HepG2 (cell line): ENCODE measurements around the gene CLDN18. TPM values are rescaled to one million over a fixed set of nuclear protein-coding genes. Genes with fewer than 3 reads are reported as not detected.

Experiments used
- ATAC-seq: fragments of 200-7000 bp; cut with Tn5 transposase; 3 replicates; pipeline ENCODE4 v1.9.1; 2020; ENCODE audit warnings: mild to moderate bottlenecking, moderate library complexity
- BruUV-seq: library from RNA; stranded (reverse); fragments of 400-500 nt; replicated peaks from 2 replicates; lab custom pipeline; 2021; lab: Mats Ljungman, UMichigan
- CTCF ChIA-PET: fragments of 300-600 bp; formaldehyde crosslinking; extraction: SDS; loops from one replicate; lab custom pipeline; 2021; ENCODE audit warnings: low total read pairs, inconsistent platforms, low intra/inter-chr PET ratio; lab: Yijun Ruan, JAX
- POLR2A ChIA-PET: fragments of 350-600 bp; sonication (Branson Sonifier 250); formaldehyde crosslinking; loops from one replicate; lab custom pipeline; 2020; ENCODE audit warnings: antibody characterized with exemption, inconsistent platforms; lab: Yijun Ruan, JAX
- DNase-seq: peaks from one replicate; pipeline ENCODE4 v3.0.0-alpha.2; 2015; ENCODE audit warnings: low spot score
- FAIRE-seq: peaks from 3 replicates; lab custom pipeline; 2011; peaks lifted over from hg19 to GRCh38; lab: Jason Lieb, UNC
- H2AFZ ChIP-seq: one replicate; pipeline ENCODE4 v1.6.1; 2011; ENCODE audit warnings: low read length, inconsistent platforms
- H3K27ac ChIP-seq: fragments of 300-600 bp; 3 replicates; pipeline ENCODE4 v1.8.0; 2011; ENCODE audit warnings: mixed run types, mild to moderate bottlenecking, mixed read lengths, low read length, inconsistent platforms; ENCODE audit not compliant: insufficient read depth; ENCODE audit errors: extremely low read length
- H3K27me3 ChIP-seq, 2 experiments: fragments of 200-600 bp in 1 of 2; 2 replicates in 1 of 2; 3 replicates in 1 of 2; pipeline versions ENCODE4 v1.6.0 to v1.8.0; 2011; ENCODE audit warnings: low read length in 2 of 2, mild to moderate bottlenecking in 2 of 2, moderate library complexity in 2 of 2, inconsistent platforms in 1 of 2; ENCODE audit not compliant: insufficient read depth in 2 of 2, control insufficient read depth in 1 of 2
- H3K36me3 ChIP-seq, 2 experiments: fragments of 200-600 bp in 1 of 2; replicated peaks in 1 of 2; 2 replicates in 1 of 2; 3 replicates in 1 of 2; pipeline versions ENCODE4 v1.5.1 to v1.8.0; 2011; ENCODE audit warnings: low read length in 2 of 2, inconsistent platforms in 1 of 2; ENCODE audit not compliant: insufficient read depth in 2 of 2, control insufficient read depth in 1 of 2
- H3K4me1 ChIP-seq: 2 replicates; pipeline ENCODE4 v1.5.1; 2012; ENCODE audit warnings: low read length, inconsistent platforms; ENCODE audit not compliant: insufficient read depth
- H3K4me2 ChIP-seq: 2 replicates; pipeline ENCODE4 v1.6.0; 2011; ENCODE audit warnings: low read depth, low read length, inconsistent platforms
- H3K4me3 ChIP-seq, 3 experiments: fragments of 200-600 bp in 1 of 3; sonication (generic), shearing (Covaris generic) in 1 of 3; replicated peaks in 1 of 3; 2 replicates each; pipeline ENCODE4 v1.5.1; 2011 to 2016; ENCODE audit warnings: low read length in 3 of 3, inconsistent platforms in 2 of 3, low read depth in 2 of 3, mild to moderate bottlenecking in 2 of 3, control low read depth in 1 of 3, mixed read lengths in 1 of 3; ENCODE audit not compliant: insufficient read depth in 1 of 3
- H3K79me2 ChIP-seq: one replicate; pipeline ENCODE4 v1.6.1; 2011; ENCODE audit warnings: low read length, inconsistent platforms; ENCODE audit not compliant: insufficient read depth
- H3K9ac ChIP-seq: 2 replicates; pipeline ENCODE4 v1.6.0; 2011; ENCODE audit warnings: mild to moderate bottlenecking, low read depth, low read length, inconsistent platforms; ENCODE audit not compliant: insufficient read depth
- H3K9me3 ChIP-seq: 2 replicates; pipeline ENCODE4 v1.5.1; 2012; ENCODE audit warnings: mild to moderate bottlenecking, low read length
- H4K20me1 ChIP-seq: 2 replicates; pipeline ENCODE4 v1.6.0; 2011; ENCODE audit warnings: inconsistent platforms, mild to moderate bottlenecking, low read length, moderate library complexity; ENCODE audit not compliant: insufficient read depth
- CHCHD3 ChIP-seq: sonication (generic); formaldehyde crosslinking; IDR thresholded peaks from 2 replicates; pipeline ENCODE4 v1.8.0; 2022; ENCODE audit warnings: mild to moderate bottlenecking, missing genetic modification reagents, moderate library complexity
- GABPA ChIP-seq, 2 experiments: IDR thresholded peaks; 2 replicates each; pipeline ENCODE4 v1.6.1; 2011 to 2016; ENCODE audit warnings: low read depth in 2 of 2, low read length in 1 of 2, missing biosample characterization in 1 of 2, missing genetic modification characterization in 1 of 2
- GPN1 ChIP-seq: sonication (generic); formaldehyde crosslinking; IDR thresholded peaks from 2 replicates; pipeline ENCODE4 v1.5.1; 2020; ENCODE audit warnings: missing genetic modification reagents, borderline replicate concordance
- GTF3A ChIP-seq: sonication (generic); formaldehyde crosslinking; conservative IDR thresholded peaks from 2 replicates; pipeline ENCODE4 v1.4.0; 2020; ENCODE audit warnings: mild to moderate bottlenecking, missing genetic modification reagents
- NBN ChIP-seq: fragments of 450-650 bp; conservative IDR thresholded peaks from 2 replicates; pipeline ENCODE4 v1.6.1; 2017
- NFE2L2 ChIP-seq: fragments of 150-350 bp; IDR thresholded peaks from 2 replicates; pipeline ENCODE4 v1.6.1; 2014; ENCODE audit warnings: low read length
- RBM39 ChIP-seq: fragments of 200-400 bp; formaldehyde crosslinking; IDR thresholded peaks from one replicate; pipeline ENCODE4 v1.6.1; 2018; ENCODE audit warnings: antibody characterized with exemption, mild to moderate bottlenecking, low read depth, low read length; ENCODE audit not compliant: poor library complexity, severe bottlenecking
- ZHX2 ChIP-seq, 2 experiments: sonication (generic) in 1 of 2; formaldehyde crosslinking in 1 of 2; IDR thresholded peaks; 2 replicates each; pipeline versions ENCODE4 v1.6.1 to v1.9.0; 2014 to 2022; ENCODE audit warnings: antibody characterized with exemption in 1 of 2, borderline replicate concordance in 1 of 2, inconsistent platforms in 1 of 2, low read depth in 1 of 2, missing genetic modification reagents in 1 of 2
- ZKSCAN8 ChIP-seq: IDR thresholded peaks from 2 replicates; pipeline ENCODE4 v1.6.1; 2016; ENCODE audit warnings: borderline replicate concordance, missing genetic modification reagents, missing compliant biosample characterization
- ZNF552 ChIP-seq: sonication (generic); formaldehyde crosslinking; IDR thresholded peaks from 2 replicates; pipeline ENCODE4 v1.9.0; 2022; ENCODE audit warnings: missing genetic modification reagents, mild to moderate bottlenecking, borderline replicate concordance
- ZNF556 ChIP-seq: sonication (generic); formaldehyde crosslinking; IDR thresholded peaks from 2 replicates; pipeline ENCODE4 v1.4.0; 2020; ENCODE audit warnings: mild to moderate bottlenecking, missing genetic modification reagents, borderline replicate concordance
- WGBS: methylation state at CpG from one replicate; pipeline ENCODE4 v1.1.6; 2017; ENCODE audit warnings: low lambda C conversion rate; 5-methylcytosine and 5-hydroxymethylcytosine counted together
- in situ Hi-C: cut with HindIII; loops from 2 replicates; pipeline ENCODE4 v1.10.0; 2017; ENCODE audit warnings: low pct_unique_long_range_greater_than_20kb; ENCODE audit not compliant: extremely low pct_ligation_motif_present
- intact Hi-C: fragments of 100-400 bp; cut with micrococcal nuclease; formaldehyde crosslinking; loops from one replicate; pipeline ENCODE4 v1.10.0; 2022; ENCODE audit not compliant: unreplicated experiment
- polyA plus RNA-seq, 8 experiments: library from polyadenylated mRNA; depleted of rRNA in 3 of 8; stranded (reverse) in 7 of 8; unstranded in 1 of 8; fragments of >200 nt; fragmentation: Illumina TruSeq in 4 of 8; extraction: Trizol in 4 of 8; gene quantifications; 2 replicates each; pipeline versions ENCODE4 v1.2.1 to v1.2.3, GENCODE V29; 2011 to 2016; ENCODE audit warnings: low read depth in 4 of 8, missing spikeins in 1 of 8, mixed read lengths in 1 of 8; ENCODE audit not compliant: insufficient read depth in 1 of 8
- total RNA-seq, 5 experiments: library from RNA; depleted of rRNA; stranded (reverse); fragments of >200 nt; fragmentation: Illumina TruSeq; extraction: Trizol; gene quantifications; 2 replicates each; pipeline ENCODE4 v1.2.3, GENCODE V29; 2016; ENCODE audit warnings: low read depth in 1 of 5
- TF ChIP-seq, protein P1 (sequence below): sonication (generic); formaldehyde crosslinking; IDR thresholded peaks from 2 replicates; pipeline ENCODE4 v1.4.0; 2020; ENCODE audit warnings: missing genetic modification reagents, low read depth, mild to moderate bottlenecking, borderline replicate concordance

CLDN18 gene
- total and polyA plus RNA-seq, 2 of the 13 experiments (the other 11 are each of a cell fraction or from before 2014, with no cell fraction given) = not detected

DNA sequence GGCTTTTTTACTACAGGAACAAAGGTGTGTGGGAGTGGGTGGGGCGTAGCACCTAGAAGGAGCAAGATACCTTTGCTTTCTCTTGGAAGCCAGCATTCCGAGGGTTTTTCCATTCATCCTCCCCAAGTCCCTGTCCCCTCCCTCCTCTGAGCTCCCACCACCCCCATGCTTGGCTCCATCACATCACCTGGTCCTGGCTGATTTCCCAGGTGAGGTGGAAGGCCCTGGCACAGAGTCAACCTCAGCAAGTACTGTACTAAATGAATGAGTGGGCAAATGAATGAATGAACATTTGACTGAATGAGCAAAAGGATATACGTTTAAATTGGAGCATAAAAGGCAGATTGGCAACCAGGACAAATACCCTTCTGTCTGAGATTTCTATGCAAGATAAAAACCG, 60.0 kb downstream of the CLDN18 start:
- H3K9me3 ChIP-seq = no peaks in the 10 kb centered on the region
- H3K27ac ChIP-seq = no peak overlapping the region
- no peak overlapping the region for H3K9ac ChIP-seq
- no TSS peak for BruUV-seq
- no peak for FAIRE-seq
- H3K4me1 ChIP-seq = no peaks in the 10 kb centered on the region
- no peaks in the 10 kb centered on the region for H3K27me3 ChIP-seq
- DNase-seq = no peak
- no peak for TF ChIP-seq GPN1
- no peak for TF ChIP-seq CHCHD3 (CRISPR knock-in tag)
- TF ChIP-seq GTF3A (CRISPR knock-in tag) = no peak
- TF ChIP-seq, all 625 proteins: peak for 0
- Histone ChIP-seq H3K79me2 (no peaks in the 10 kb centered on the region), H3K36me3 (no peaks in the 10 kb centered on the region), H3K4me3 (no peak overlapping the region), H2AFZ (no peak overlapping the region), H4K20me1 (no peaks in the 10 kb centered on the region), H3K4me2 (no peak overlapping the region)
- ChIA-PET POLR2A (interaction anchor here (0.7 kb wide), 1 partner anchor 46 kb away, joined by 3 read pairs; the partner anchor contains the start of gene DZIP1L), CTCF (interaction anchor here (2.9 kb wide), 1 partner anchor 48 kb away, joined by 64 read pairs; no protein-coding TSS in a partner anchor)
- no peak for ATAC-seq
- 76% methylated on average over 4 of the region's 4 CpGs for WGBS
- in situ Hi-C loops (no loop called here), intact Hi-C loops (no loop called here)

DNA sequence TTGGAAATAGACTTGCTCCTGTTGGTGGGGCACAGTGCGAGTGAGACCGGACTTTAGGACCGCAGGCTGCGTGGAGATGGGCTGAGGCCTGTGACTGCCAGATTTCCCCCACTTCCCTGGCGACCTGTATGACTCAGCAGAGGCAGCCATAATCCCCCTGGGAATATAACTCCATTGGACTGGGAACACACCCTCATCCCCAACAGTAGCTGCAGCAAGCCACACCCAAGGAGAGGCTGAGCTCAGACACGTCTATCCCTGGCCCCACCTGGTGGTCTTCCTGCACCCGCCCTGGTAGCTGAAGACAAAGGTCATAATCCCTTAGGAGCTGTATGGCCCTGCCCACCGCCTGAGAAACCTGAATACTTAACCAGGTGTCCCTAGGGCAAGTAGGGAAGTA, 62.8 kb downstream of the CLDN18 start:
- Histone ChIP-seq H3K9ac (no peak overlapping the region), H4K20me1 (no peaks in the 10 kb centered on the region), H3K27me3 (no peaks in the 10 kb centered on the region), H3K4me2 (no peak overlapping the region), H3K9me3 (no peaks in the 10 kb centered on the region), H3K4me1 (no peaks in the 10 kb centered on the region), H3K27ac (no peak overlapping the region), H3K4me3 (no peak overlapping the region), H2AFZ (no peak overlapping the region), H3K36me3 (no peaks in the 10 kb centered on the region), H3K79me2 (no peaks in the 10 kb centered on the region)
- CTCF ChIA-PET = no interaction called here
- in situ Hi-C loops (no loop called here), intact Hi-C loops (no loop called here)
- WGBS = 71% methylated on average over 6 of the region's 8 CpGs
- ATAC-seq = no peak
- no TSS peak for BruUV-seq
- POLR2A ChIA-PET = no interaction called here
- DNase-seq = no peak
- FAIRE-seq = no peak
- TF ChIP-seq NBN (no peak), ZNF556 (no peak), ZKSCAN8 (CRISPR knock-in tag) (no peak), RBM39 (no peak), ZNF552 (no peak), NFE2L2 (no peak), GABPA (IDR thresholded peaks at IDR 0.05; ENCODE audit: low read depth, low read length) (no peak), GABPA (CRISPR knock-in tag; IDR thresholded peaks at IDR 0.05; ENCODE audit: low read depth) (no peak), ZHX2 (IDR thresholded peaks at IDR 0.05; ENCODE audit: low read depth) (no peak), ZHX2 (CRISPR knock-in tag; IDR thresholded peaks at IDR 0.05; ENCODE audit: borderline replicate concordance) (no peak)
- TF ChIP-seq, protein P1, sequence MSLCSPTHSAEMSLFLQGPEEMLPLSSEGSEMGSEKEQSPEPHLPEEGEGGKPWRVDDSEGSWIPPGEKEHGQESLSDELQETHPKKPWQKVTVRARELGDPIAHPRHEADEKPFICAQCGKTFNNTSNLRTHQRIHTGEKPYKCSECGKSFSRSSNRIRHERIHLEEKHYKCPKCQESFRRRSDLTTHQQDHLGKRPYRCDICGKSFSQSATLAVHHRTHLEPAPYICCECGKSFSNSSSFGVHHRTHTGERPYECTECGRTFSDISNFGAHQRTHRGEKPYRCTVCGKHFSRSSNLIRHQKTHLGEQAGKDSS (CRISPR knock-in tag) = no peak
